GM23248 (cell line): Measurements from ENCODE around the gene CDKAL1.

Experiments used
- EZH2 ChIP-seq: fragments of 200-600 bp; sonication (generic); IDR thresholded peaks from 2 replicates; pipeline ENCODE4 v1.6.1; 2018; ENCODE audit warnings: antibody characterized with exemption, mild to moderate bottlenecking; ENCODE audit not compliant: insufficient read depth, poor library complexity, severe bottlenecking
- EZH2phosphoT487 ChIP-seq: fragments of 200-600 bp; sonication (generic); IDR thresholded peaks from 2 replicates; pipeline ENCODE4 v1.6.1; 2018; ENCODE audit warnings: antibody characterized with exemption, moderate library complexity, mild to moderate bottlenecking, low read depth; ENCODE audit not compliant: insufficient read depth

GRCh38 chr6:20955131-20955530 is 420.9 kb downstream of the CDKAL1 start:
- TF ChIP-seq EZH2: no peak
- TF ChIP-seq EZH2phosphoT487: no peak
